NOMO-1 (cell line): ENCODE data around the gene PLEKHG4.

ENCODE experiments used
- DNase-seq, 2 experiments: peaks; one replicate each; lab custom pipeline; 2025; ENCODE audit not compliant: unreplicated experiment in 2 of 2; lab: John Stamatoyannopoulos, UW

PLEKHG4 gene

GRCh38 chr16:67317853-67318252 is 38.5 kb downstream of the PLEKHG4 start:
- no peak for DNase-seq

- DNase-seq, result no peak
Observed at GRCh38 chr16:67326115-67326471, 46.8 kb downstream of the PLEKHG4 start.

- DNase-seq, result no peak
Observed at GRCh38 chr16:67326472-67327309, 47.4 kb downstream of the PLEKHG4 start, which contains the start of the genes KCTD19 and LRRC36. Gene KCTD19, minus strand, starts transcription at chr16:67326741. Its CDS starts 34 bp downstream, at chr16:67326707. Gene LRRC36, plus strand, starts transcription at chr16:67326815. Its CDS starts 48 bp downstream, at chr16:67326863.

- peak in 1 of 2 experiments; percentile 18 for DNase-seq
Observed at GRCh38 chr16:67327743-67328142, 48.4 kb downstream of the PLEKHG4 start.

- no peak for DNase-seq
Observed at GRCh38 chr16:67329901-67330300, 50.6 kb downstream of the PLEKHG4 start.

- no peak for DNase-seq
Observed at GRCh38 chr16:67333315-67333714, 54.0 kb downstream of the PLEKHG4 start.

- DNase-seq, result no peak
Observed at GRCh38 chr16:67336116-67336515, 56.8 kb downstream of the PLEKHG4 start.

GRCh38 chr16:67336648-67337047 is 57.3 kb downstream of the PLEKHG4 start:
- no peak for DNase-seq
